GM21619 (cell line): ENCODE measurements around the gene DLG2.
"Not testable (repeated sequence)": the region's sequence is repeated elsewhere in the genome, so short reads cannot be mapped to it uniquely, and the experiment has no call there.

Source experiments
- ATAC-seq: cut with Tn5 transposase; IDR thresholded peaks from one replicate; pipeline ENCODE4 v1.9.1; 2021; ENCODE audit not compliant: unreplicated experiment

Gene DLG2

DNA sequence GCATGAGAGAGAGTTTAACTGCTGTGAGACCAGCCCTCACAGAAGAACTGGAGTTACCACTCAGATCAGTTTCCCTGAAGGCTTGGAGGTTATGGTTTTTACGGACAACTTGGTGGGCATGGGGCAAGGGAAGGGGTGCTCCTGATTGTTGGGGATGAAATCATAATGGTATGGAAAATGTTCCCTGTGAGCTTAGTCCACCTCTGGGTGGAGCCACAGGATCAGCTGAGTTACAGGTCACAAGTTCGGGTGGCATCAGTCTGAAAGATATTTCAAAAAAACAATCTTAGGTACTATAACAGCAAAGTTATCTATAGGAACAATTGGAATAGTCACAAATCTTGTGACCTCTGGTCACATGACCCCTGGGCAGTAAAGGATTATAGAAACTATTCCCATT, 162.9 kb downstream of the DLG2 start:
- no peak for ATAC-seq

DNA sequence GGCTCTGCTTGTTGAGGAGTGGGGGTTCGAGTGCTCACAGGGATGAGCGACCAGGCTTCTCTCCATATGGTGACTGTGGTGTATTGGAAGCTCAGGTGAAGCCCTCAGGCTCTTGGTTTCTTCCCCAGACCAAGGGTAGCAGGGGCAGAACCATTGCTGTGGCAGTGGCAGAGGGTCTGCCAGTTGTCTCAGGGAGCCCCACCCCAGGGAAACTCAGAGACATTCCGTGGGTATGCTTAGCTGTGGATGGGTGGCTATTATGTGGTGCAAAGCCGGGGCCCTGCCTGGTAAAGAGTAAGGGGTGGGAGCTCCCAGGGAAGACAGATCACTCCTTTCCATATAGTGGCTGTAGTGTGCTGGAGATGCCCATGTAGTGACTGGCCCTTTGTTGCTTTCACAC, 167.8 kb downstream of the DLG2 start:
- ATAC-seq, result no peak

DNA sequence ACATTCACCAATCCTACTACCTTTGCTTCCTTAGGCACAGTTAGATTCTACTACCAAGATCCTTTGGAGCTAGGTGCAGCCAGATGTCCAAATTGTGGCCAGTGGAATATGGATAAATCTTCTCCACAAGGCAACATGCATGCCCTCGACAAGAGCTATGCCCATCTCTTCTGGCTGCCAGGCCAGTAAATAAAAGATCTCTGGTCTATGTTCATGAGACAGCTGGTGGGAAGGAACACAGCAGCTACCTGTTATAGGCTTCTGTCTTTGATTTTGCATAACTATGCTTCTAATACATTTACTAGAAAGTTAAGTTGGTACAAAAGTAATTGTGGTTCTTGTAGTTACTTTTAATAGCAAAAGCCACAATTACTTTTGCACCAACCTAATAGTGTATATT, 182.7 kb downstream of the DLG2 start:
- ATAC-seq, result no peak

DNA sequence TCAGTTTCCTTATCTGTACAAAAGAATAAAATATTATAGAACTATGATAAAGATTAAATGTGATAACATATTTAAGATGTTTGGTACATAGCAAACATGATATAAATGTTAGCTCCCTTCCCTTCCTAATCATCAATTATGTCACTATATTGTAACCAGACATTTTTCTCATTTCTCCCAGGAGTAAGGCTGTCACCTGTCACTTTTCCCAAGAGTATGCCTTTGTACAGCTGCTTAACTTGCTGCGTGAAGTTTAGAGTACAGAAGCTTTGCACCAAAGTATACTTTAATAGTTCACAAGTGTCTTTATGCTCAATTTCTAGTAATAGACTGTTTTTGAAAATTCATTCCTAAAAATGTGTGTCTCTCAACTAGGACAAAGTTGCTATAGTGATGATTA, 186.9 kb downstream of the DLG2 start:
- no peak for ATAC-seq

DNA sequence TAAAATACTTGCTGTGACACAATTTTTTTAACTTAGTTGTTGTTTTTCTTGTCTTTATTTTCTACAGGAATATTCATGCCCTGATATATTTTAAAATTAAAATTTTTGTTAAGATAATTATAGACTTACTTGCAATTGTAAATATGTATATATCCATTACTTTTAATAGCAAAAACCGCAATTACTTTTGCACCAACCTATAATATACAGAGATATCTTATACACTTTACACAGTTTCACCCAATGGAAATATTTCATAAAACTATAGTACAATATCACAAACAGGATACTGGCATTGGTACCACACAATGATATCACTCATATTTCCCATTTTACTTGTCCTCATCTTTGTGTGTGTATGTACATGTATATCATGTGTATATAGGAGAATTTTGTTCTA, 188.8 kb downstream of the DLG2 start:
- ATAC-seq, result no peak

DNA sequence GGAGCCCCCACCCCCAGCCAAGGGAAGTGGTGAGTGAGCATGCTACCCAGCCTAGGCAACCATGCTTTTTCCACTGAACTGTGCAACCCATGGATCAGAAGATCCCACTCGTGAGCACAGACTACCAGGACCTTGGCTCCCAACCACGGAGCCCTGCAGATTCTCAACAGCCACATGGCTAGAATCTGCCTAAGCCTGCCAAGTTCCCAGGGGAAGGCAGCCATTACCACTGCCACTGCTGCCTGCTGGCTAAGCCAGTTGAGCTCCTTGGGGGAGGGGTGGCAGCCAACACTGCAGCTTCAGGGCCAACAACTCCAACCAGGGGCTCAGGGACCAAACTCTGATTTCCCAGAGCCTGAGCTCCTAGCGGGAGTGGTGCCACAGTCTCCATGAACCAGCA, 195.8 kb downstream of the DLG2 start:
- ATAC-seq, result no peak

DNA sequence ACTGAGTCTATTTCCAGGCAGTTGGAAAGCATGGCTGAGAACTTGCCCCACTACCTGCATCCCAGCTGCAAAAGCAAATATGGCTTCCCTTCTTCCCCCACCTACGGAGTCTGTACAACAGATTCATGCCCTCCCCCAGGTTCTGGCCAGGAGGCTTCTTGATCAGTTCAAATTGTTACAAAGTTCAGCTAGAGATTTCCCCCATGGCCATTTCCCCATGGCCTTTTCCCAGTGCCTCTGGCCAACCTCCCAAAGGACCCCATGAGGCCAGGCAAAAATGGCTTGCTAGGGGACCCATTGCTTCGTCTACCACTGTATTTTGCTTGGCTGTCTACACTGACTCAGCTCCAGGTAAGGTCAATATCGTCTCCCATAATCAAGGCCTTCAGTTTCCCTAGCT, 203.3 kb downstream of the DLG2 start:
- no peak for ATAC-seq

DNA sequence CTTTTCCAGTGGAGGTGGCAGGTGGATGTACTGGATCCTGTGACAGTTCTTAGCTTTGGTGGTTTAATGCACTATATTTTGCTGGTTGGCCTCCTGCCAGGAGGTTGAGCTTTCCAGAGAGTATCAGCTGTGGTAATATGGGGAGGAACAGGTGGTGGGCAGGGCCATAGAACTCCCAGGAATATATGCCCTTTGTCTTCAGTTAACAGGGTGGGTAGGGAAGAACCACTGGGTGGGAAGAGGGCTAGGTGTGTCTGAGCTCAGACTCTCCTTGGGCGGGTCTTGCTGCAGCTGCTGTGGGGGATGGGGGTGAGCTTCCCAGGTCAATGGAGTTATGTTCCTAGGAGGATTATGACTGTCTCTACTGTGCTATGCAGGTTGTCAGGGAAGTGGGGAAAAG, 203.8 kb downstream of the DLG2 start:
- no peak for ATAC-seq

DNA sequence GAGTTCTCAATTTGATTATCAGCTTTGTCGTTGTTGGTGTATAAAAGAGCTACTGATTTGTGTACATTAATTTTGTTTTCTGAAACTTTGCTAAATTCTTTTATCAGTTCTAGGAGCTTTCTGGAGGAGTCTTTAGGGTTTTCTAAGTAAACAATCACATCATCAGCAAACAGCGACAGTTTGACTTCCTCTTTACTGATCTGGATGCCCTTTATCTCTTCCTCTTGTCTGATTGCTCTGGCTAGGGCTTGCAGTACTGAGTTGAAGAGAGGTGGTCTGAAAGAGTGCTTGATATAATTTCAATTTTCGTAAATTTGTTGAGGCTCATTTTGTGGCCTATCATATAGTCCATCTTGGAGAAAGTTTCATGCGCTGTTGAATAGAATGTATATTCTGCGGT, 213.0 kb downstream of the DLG2 start:
- ATAC-seq, result no peak

DNA sequence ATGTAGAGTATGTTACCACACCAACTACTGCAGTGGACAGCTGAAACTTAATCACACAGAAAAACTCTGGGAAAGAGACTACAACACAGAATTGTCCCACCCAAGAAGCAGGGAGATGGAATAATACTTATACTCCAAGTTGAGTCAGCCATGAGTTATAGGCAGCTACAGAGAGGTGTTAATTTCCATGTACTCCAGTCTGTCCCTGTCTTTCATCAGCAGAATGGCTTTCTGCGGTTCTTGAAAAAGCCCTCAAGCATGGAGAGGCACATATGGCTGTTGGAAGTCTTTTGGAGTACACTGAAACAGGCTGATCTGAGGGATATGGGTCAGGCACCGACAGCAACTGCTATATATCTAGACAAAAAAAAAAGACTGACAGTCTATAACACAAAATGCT, 219.5 kb downstream of the DLG2 start:
- no peak for ATAC-seq

DNA sequence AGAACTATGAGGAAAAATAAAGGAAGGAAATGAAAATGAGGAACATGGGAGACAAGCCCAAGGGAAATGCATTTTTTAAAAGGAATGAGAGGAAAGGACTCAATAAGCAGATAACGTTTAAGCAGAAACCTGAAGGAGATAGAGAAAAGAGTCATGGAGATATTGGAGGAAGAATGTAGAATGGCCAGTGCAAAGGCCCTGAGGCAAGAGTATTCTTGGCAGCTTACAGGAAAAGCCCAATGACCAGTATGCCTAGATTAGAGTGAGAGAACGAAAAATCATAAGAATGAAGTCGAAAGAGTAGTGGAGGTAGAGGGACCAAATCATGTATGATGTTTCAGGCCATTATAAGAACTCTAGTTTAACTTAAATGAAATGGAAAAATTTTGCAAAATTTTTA, 220.3 kb downstream of the DLG2 start:
- no peak for ATAC-seq

DNA sequence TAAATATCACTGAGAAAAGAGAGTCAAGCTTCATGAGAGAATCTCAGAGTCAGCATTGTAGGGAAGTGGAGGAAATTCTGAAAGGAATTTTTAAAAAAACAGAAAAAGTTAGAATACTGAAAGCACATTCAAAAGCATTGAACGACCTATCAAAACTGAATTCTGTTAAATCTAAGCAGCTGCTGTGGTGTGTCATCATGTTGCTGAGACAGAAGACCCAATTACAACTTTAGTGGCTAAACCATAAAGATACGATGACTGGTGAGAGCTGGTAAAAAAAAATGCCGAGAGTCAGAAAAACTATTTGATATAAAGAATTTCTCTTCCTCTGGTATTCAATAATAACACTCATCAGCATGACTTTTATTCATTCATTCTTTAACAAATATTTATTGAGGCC, 220.8 kb downstream of the DLG2 start:
- ATAC-seq, result no peak

DNA sequence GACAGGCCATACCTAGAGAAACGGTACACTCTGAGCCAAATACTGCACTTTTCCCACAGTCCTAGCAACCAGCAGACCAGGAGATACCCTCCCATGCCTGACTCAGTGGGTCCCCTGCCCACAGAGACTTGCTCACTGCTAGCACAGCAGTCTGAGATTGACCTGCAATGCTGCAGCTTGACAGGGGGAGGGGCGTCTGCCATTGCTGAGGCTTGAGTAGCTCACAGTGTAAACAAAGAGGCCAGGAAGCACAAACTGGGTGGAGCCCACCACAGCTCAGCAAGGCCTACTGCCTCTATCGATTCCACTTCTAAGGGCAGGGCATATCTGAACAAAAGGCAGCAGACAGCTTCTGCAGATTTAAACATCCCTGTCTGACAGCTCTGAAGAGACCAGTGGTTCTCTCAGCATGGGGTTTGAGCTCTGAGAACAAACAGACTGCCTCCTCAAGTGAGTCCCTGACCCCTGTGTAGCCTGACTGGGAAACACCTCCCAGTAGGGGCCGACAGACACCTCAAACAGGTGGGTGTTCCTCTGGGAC, 231.6 kb downstream of the DLG2 start:
- ATAC-seq, result not testable (repeated sequence)

DNA sequence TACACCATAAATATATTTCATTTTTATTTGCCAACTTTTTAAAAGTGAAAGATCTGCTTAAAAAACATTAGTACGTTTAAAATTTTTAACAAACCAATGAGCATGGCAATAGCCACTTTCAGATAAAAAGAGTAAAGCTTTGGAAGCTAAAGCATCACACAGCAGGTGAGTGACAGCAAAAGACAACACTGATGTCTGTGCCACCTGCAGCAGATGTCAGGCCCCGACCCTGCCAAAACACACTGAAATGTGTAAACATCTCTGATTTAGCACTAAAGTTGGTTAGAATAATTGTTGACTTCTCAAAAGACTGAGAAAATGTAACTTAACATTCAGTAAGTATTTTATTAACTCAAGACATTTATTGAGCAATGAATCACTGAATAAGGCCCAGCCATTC, 232.9 kb downstream of the DLG2 start:
- no peak for ATAC-seq

DNA sequence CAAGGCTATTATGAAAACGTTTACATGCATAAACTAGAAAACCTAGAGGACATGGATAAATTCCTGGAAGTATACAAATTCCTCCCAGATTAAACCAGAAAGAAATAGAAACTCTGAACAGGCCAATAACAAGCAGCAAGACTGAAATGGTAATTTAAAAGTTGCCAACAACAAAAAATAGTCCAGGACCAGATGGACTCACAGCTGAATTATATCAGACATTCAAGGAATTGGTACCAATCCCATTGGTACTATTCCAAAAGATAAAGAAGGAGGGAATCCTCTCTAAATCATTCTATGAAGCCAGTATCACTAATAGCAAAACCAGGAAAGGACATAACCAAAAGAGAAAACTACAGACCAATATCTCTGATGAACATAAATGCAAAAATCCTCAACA, 236.0 kb downstream of the DLG2 start:
- no peak for ATAC-seq

DNA sequence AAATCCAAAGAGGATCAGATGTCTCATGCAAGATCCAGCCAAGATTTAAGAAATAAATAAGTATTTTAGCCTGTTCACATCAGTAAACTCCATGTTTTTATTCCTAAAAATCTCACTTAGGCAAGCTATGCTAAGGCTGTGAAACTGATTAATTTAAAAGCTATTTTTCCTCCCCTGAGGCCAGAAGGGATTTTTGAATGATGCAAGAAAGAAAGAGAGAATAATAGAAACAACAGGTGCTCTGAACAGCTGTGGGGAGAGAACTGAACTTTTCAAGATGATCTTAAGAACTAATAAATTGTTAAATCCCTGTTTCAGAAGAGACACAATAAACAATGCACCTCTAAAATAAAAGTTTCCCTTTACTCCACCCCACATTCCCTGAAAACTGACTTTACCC, 241.6 kb downstream of the DLG2 start:
- ATAC-seq, result no peak

DNA sequence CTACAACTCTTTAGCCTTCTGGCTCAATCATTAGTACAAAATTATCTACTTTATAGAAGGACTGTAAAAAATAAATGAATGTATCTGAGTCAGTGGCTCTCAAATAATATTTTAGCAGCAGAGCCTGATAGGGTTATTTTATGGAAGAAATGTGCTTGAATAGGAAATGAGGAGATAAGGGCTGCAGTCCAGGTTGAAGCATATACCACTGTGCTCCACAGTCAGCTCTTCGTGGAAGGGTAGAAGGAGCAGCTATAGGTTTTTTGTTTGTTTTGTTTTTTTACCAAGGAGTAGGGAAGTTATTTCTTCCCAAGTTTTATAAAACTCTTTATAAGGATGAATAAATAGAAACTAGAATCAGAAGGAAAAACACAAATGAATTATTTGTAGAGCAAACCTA, 242.0 kb downstream of the DLG2 start:
- no peak for ATAC-seq

DNA sequence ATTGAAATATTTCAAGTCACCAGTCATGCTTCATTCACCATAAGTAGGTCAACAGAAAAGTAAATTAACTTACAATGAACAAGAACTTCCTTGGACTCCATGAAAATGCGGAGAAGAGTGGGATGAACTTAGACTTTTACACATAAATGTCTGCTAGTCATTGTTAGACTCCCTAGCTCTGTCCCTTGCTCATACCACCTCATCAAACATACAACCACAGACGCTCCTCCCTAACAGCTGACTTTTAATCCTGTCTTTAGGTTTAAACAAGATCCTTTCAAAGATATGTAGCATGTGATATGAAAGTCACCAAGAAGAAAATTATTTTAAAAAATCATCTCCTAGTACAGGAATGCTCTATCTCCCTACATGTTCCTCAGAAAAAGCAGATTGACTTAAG, 248.1 kb downstream of the DLG2 start:
- no peak for ATAC-seq

DNA sequence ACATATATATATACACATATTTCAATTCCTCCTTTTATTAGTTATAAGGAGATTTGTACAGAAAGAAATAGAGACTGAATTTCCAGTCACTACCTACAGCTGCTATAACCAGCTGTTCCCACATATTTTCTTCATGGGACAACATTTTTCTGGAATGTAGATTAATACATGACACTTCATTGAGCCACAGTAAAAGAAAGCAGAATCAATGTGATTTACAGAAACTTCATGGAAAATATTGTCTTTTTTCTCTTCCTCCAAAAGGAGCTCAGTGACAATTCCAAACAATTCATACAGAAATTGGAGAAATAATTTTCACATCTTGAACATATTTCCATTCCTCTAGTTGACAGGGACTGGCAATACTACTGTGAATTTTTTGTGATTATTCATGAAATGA, 249.2 kb downstream of the DLG2 start:
- no peak for ATAC-seq

DNA sequence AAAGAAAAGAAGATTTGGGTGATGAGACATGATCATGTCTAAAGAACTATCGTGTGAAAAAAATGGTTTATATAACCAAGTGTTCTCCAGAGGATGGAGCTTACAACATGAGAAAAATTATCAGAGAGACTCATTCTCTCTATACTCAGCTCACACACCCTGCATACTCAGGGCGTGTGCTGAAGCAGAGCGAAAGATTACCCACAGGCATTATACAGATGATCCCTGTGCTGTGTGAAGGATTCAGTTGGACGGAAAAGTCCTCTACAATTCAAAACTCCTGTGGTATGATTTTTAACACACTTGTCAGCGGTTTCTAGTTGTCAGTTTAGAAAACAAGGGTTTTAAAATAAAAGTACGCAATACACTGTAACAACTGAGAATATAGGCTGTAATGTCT, 267.3 kb downstream of the DLG2 start:
- no peak for ATAC-seq

DNA sequence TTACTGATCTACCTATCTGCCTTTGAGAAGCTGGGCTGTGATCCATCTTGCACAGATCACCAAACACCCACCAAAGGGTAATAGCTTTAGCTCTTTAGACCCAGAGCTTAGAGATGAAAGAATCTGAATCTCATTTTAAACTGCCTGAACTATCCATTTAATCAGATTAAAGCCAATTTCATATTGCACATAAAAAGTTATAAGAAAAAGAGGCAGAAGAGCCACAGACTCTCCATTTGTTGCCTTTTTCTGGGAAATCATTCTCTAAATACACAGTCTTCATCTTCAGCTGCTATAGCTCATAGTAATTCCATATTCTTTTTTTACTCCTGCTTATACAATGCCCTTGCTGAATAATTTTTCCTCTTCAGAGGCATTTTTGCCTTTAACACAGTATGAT, 271.2 kb downstream of the DLG2 start:
- no peak for ATAC-seq

DNA sequence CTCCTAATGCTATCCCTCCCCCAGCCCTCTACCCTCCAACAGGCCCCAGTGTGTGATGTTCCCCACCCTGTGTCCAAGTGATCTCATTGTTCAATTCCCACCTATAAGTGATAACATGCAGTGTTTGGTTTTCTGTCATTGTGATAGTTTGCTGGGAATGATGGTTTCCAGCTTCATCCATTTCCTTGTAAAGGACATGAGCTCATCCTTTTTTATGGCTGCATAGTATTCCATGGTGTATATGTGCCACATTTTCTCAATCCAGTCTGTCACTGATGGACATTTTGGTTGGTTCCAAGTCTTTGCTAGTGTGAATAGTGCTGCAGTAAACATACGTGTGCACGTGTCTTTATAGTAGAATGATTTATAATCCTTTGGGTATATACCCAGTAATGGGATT, 277.6 kb downstream of the DLG2 start:
- not testable (repeated sequence) for ATAC-seq

DNA sequence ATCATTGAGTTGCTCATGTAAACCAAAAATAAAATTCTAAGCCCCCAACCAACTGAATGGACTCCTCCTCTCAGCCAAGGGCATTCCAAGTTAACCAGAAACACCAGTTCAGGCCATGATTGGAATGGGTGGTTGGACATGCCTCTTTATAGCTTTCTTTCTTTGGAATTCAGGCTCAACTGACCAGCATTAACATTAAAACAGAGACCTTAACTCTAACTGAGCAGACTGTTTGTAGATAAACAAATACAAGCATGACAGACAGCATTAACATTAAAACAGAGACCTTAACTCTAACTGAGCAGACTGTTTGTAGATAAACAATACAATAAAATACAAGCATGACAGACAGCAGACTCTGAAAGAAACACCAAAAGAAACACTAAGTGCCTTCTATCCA, 278.2 kb downstream of the DLG2 start:
- ATAC-seq, result no peak

DNA sequence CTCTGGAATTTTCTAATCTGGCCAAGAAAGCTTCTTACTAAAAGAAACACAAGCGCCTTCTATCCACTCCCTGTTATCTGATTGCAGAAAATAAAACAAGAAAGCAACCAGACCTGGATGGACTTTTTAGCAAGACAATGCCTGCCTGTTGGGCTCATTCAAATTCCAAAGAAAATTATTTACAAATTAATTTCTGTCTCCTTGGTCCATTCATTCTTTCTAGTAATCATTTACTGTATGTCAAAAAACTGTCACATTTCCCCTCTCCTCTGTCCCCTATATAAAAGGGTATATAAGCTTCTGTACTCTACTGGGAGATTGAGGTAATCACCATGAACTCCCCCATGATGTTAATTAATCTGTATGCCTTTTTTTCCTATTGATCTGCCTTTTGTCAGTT, 279.9 kb downstream of the DLG2 start:
- no peak for ATAC-seq
